Ascending aorta (tissue), 2 donors: Measurements from ENCODE around the gene SLC4A1AP. TPM values are rescaled to one million over a fixed set of nuclear protein-coding genes. Genes with fewer than 3 reads are reported as not detected.
"Not testable (repeated sequence)": the region's sequence is repeated elsewhere in the genome, so short reads cannot be mapped to it uniquely, and the experiment has no call there.

ENCODE experiments used
- DNase-seq, 2 donors: peaks; one replicate each; pipeline ENCODE4 v3.0.0-alpha.2; 2019; ENCODE audit warnings: low spot score in 2 of 2
- H3K27ac ChIP-seq, 2 donors: fragments of 200-600 bp; sonication (generic); one replicate each; pipeline ENCODE4 v1.5.1; 2016 to 2017; ENCODE audit warnings: mild to moderate bottlenecking in 1 of 2
- H3K27me3 ChIP-seq: fragments of 200-600 bp; sonication (generic); one replicate; pipeline ENCODE4 v1.5.1; 2017
- H3K36me3 ChIP-seq, 2 donors: fragments of 200-600 bp; sonication (generic); one replicate each; pipeline ENCODE4 v1.5.1; 2016
- H3K4me1 ChIP-seq, 2 donors: fragments of 200-600 bp; sonication (generic); one replicate each; pipeline ENCODE4 v1.5.1; 2016 to 2017; ENCODE audit warnings: mild to moderate bottlenecking in 1 of 2
- H3K4me3 ChIP-seq, 2 donors: fragments of 200-600 bp; sonication (generic); one replicate each; pipeline ENCODE4 v1.5.1; 2016 to 2017; ENCODE audit warnings: mild to moderate bottlenecking in 1 of 2
- H3K9me3 ChIP-seq, 2 donors: fragments of 200-600 bp; sonication (generic); one replicate each; pipeline ENCODE4 v1.5.1; 2016
- intact Hi-C: fragments of 100-400 bp; cut with DNase I; formaldehyde crosslinking; loops from one replicate; pipeline ENCODE4 v1.15.1; 2023
- total RNA-seq: library from RNA; depleted of rRNA; stranded (reverse); fragments of >200 nt; gene quantifications from one replicate; pipeline ENCODE4 v1.1.0, GENCODE V29; 2016
- TF ChIP-seq, protein P1 (sequence below), 3 experiments: fragments of 200-600 bp in 2 of 3; fragments of 450-650 bp in 1 of 3; sonication (generic) in 2 of 3; IDR thresholded peaks; one replicate each; pipeline ENCODE4 v1.5.1; 2016 to 2019; ENCODE audit warnings: antibody characterized with exemption in 3 of 3, mild to moderate bottlenecking in 1 of 3, moderate library complexity in 1 of 3

Gene SLC4A1AP
- total RNA-seq, 1 donor from 2014 or later, result 26.8 TPM

DNA sequence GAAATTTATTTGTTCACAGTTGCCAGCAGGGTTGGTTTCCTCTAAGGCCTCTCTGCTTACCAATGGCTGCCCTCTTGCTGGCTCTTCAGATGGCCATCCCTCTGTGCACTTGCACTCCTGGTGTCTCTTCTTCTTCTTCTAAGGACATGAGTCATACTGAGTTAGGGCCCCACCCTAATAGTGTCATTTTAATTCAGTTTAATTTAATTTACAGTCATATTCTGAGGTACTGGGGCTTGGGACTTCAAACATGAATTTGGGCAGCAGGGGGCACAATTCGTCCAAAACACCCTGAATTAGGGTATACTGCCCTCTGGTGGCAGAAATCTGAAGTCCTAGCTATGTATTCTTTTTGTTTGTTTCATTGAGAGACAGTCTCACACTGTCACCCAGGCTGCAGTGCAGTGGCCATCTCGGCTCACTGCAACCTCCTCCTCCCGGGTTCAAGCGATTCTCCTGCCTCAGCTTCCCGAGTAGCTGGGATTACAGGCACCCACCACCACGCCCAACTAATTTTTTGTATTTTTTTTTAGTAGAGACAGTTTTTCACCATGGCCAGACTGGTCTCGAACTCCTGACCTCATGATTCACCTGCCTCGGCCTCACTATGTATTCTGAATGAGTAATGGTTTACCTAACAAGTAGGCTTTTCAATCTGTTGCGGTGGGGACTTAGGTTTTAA, 19.8 kb downstream of the SLC4A1AP start:
- peak in 1 of 2 donors; percentile 90 for DNase-seq
- intact Hi-C loops, result loop anchor here (5.0 to 10.0 kb wide), 2 partner anchors 769 to 881 kb away; no protein-coding TSS in a partner anchor
- TF ChIP-seq, protein P1, sequence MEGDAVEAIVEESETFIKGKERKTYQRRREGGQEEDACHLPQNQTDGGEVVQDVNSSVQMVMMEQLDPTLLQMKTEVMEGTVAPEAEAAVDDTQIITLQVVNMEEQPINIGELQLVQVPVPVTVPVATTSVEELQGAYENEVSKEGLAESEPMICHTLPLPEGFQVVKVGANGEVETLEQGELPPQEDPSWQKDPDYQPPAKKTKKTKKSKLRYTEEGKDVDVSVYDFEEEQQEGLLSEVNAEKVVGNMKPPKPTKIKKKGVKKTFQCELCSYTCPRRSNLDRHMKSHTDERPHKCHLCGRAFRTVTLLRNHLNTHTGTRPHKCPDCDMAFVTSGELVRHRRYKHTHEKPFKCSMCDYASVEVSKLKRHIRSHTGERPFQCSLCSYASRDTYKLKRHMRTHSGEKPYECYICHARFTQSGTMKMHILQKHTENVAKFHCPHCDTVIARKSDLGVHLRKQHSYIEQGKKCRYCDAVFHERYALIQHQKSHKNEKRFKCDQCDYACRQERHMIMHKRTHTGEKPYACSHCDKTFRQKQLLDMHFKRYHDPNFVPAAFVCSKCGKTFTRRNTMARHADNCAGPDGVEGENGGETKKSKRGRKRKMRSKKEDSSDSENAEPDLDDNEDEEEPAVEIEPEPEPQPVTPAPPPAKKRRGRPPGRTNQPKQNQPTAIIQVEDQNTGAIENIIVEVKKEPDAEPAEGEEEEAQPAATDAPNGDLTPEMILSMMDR (IDR thresholded peaks at IDR 0.05), result peak; percentile 85 to 89 (median 88)
- no peaks in the 10 kb centered on the region for H3K9me3 ChIP-seq
- H3K36me3 ChIP-seq, result peaks cover 37 to 54% of the 10 kb centered on the region in 2 donors
- peaks cover 9 to 16% of the 10 kb centered on the region in 2 donors for H3K4me1 ChIP-seq
- H3K4me3 ChIP-seq, result no peak overlapping the region
- H3K27me3 ChIP-seq, result no peaks in the 10 kb centered on the region
- H3K27ac ChIP-seq, result peak overlapping the region; percentile 89 to 93

DNA sequence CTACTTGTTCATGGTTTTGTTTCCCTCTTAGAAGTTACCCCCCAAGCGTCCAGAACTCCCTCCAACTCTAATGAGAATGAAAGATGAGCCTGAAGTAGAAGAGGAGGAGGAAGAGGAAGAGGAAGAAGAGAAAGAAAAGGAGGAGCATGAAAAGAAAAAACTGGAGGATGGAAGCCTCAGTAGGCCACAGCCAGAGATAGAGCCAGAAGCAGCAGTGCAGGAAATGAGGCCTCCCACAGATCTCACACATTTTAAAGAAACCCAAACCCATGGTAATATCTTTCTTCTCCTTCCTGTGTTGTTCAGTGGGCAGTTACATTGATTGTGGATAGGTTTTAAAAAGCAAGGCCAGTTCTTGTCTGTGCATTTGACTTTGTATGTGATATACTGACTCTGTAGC, 21.3 kb downstream of the SLC4A1AP start:
- H3K4me1 ChIP-seq, result peaks cover 9 to 16% of the 10 kb centered on the region in 2 donors
- not testable (repeated sequence) for H3K27me3 ChIP-seq, H3K9me3 ChIP-seq, H3K4me3 ChIP-seq, H3K27ac ChIP-seq, DNase-seq
- intact Hi-C loops, result loop anchor here (10.0 kb wide), 1 partner anchor 880 kb away; no protein-coding TSS in a partner anchor
- peaks cover 28 to 44% of the 10 kb centered on the region in 2 donors for H3K36me3 ChIP-seq

DNA sequence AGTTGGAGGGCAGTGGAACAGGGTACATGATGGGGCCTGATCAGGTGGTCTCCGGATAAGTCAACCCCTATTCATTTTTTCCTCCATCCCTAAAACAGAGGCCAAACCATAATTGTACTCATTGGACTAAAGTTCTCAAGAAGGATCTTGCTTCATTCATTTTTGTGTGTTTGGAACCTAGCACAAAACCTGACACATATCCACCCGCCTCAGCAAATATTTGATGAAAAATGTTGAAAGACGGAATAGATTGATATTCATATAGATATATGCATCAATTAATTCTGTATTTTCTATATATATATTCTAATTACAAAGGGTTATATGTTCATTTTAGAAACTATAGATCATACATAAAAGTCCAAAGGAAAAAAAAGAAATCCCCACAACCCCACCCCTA, 21.9 kb downstream of the SLC4A1AP start:
- Histone ChIP-seq H3K9me3 (no peaks in the 10 kb centered on the region), H3K36me3 (peaks cover 28 to 43% of the 10 kb centered on the region in 2 donors)
- intact Hi-C loops, result loop anchor here (10.0 kb wide), 1 partner anchor 879 kb away; no protein-coding TSS in a partner anchor

DNA sequence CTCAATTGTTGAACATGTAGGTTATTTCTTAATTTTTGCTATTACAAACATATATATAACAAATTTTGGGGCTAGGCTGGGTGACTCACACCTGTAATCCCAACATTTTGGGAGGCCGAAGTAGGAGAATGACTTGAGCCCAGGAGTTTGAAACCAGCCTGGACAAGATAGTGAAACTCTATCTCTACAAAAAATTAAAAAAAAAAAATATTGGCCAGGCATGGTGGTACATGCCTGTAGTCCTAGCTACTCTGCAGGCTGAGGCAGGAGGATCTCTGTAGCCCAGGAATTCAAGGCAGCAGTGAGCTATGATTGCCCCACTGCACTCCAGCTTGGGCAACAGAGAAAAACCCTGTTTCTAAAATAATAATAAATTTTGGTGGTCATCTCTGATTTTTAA, 23.5 kb downstream of the SLC4A1AP start:
- Histone ChIP-seq H3K4me1 (peaks cover 4 to 10% of the 10 kb centered on the region in 2 donors), H3K4me3 (no peak overlapping the region), H3K9me3 (no peaks in the 10 kb centered on the region), H3K36me3 (peaks cover 22 to 43% of the 10 kb centered on the region in 2 donors), H3K27me3 (no peaks in the 10 kb centered on the region), H3K27ac (no peak overlapping the region)
- DNase-seq, result no peak
- TF ChIP-seq, protein P1 (IDR thresholded peaks at IDR 0.05), result no peak
- intact Hi-C loops, result loop anchor here (10.0 kb wide), 1 partner anchor 878 kb away; no protein-coding TSS in a partner anchor

More for the DNA sequence above, 21.9 kb downstream of the SLC4A1AP start:
- Histone ChIP-seq H3K27ac (no peak overlapping the region), H3K4me1 (peaks cover 9 to 16% of the 10 kb centered on the region in 2 donors), H3K4me3 (no peak overlapping the region), H3K27me3 (no peaks in the 10 kb centered on the region)
- no peak for DNase-seq
- TF ChIP-seq, protein P1 (IDR thresholded peaks at IDR 0.05), result no peak

GRCh38 chr2:27689424-27689823, 25.7 kb downstream of the SLC4A1AP start:
- Histone ChIP-seq H3K4me3 (no peak overlapping the region), H3K4me1 (no peaks in the 10 kb centered on the region), H3K27me3 (no peaks in the 10 kb centered on the region), H3K27ac (no peak overlapping the region), H3K9me3 (no peaks in the 10 kb centered on the region), H3K36me3 (peaks cover 29 to 57% of the 10 kb centered on the region in 2 donors)
- TF ChIP-seq, protein P1 (IDR thresholded peaks at IDR 0.05), result no peak
- no peak for DNase-seq
- intact Hi-C loops, result loop anchor here (10.0 kb wide), 1 partner anchor 875 kb away; no protein-coding TSS in a partner anchor

DNA sequence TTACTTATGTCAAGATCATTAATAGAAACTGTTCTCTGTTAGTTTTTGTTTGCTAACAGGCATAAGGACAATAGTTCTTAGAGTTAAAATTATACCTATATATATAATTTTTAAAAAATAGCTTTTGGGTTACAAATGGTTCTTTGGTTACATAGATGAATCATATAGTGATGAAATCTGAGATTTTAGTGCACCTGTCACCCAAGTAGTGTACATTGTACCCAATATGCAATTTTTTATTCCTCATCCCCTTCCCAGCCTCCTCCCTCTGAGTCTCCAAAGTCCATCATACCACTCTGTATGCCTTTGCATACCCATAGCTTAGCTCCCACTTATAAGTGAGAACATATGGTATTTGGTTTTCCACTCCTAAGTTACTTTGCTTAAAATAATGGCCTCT, 26.4 kb downstream of the SLC4A1AP start:
- H3K36me3 ChIP-seq, result peaks cover 31 to 57% of the 10 kb centered on the region in 2 donors
- intact Hi-C loops, result no loop called here

More for the DNA sequence above, 26.4 kb downstream of the SLC4A1AP start:
- H3K27ac ChIP-seq, result no peak overlapping the region
- H3K9me3 ChIP-seq, result no peaks in the 10 kb centered on the region
- H3K4me1 ChIP-seq, result no peaks in the 10 kb centered on the region
- DNase-seq, result no peak
- no peak overlapping the region for H3K4me3 ChIP-seq
- TF ChIP-seq, protein P1 (IDR thresholded peaks at IDR 0.05), result no peak
- H3K27me3 ChIP-seq, result no peaks in the 10 kb centered on the region
